ENCODE data around the gene CLCN1. TPM values are rescaled to one million over a fixed set of nuclear protein-coding genes. Genes with fewer than 3 reads are reported as not detected.

The CLCN1 gene
- total RNA-seq, 4 donors from 2014 or later: 0.64 TPM; not detected in 3

DNA sequence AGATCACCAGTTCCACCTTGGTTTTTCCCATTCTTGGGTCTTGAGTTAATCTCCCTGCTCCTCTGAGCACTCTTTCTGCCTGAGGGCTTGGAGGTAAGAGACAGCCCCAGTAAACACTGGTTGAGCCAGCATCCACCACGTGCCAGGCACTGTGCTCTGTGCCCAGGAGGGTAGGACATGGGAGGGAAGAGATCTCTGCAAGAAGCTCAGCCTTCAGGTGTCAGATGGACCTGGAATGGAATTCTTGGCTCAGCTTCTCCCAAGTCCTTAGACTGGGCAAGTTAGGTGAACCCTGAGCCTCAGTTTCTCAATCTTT, 67.7 kb downstream of the CLCN1 start:
- TF ChIP-seq POLR2AphosphoS5 (IDR thresholded peaks at IDR 0.05) (no peak), EP300 (IDR thresholded peaks at IDR 0.05) (no peak)
- TF ChIP-seq, protein P1, sequence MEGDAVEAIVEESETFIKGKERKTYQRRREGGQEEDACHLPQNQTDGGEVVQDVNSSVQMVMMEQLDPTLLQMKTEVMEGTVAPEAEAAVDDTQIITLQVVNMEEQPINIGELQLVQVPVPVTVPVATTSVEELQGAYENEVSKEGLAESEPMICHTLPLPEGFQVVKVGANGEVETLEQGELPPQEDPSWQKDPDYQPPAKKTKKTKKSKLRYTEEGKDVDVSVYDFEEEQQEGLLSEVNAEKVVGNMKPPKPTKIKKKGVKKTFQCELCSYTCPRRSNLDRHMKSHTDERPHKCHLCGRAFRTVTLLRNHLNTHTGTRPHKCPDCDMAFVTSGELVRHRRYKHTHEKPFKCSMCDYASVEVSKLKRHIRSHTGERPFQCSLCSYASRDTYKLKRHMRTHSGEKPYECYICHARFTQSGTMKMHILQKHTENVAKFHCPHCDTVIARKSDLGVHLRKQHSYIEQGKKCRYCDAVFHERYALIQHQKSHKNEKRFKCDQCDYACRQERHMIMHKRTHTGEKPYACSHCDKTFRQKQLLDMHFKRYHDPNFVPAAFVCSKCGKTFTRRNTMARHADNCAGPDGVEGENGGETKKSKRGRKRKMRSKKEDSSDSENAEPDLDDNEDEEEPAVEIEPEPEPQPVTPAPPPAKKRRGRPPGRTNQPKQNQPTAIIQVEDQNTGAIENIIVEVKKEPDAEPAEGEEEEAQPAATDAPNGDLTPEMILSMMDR (IDR thresholded peaks at IDR 0.05): no peak
- H3K4me3 ChIP-seq: peak overlapping the region; percentile 74
- H3K27me3 ChIP-seq: no peaks in the 10 kb centered on the region
- peaks cover 14% of the 10 kb centered on the region for H3K36me3 ChIP-seq
- peaks cover 80% of the 10 kb centered on the region for H3K4me1 ChIP-seq
- H3K27ac ChIP-seq: peak overlapping the region; percentile 95
- DNase-seq (ENCODE audit: low spot score in 2 of 2): no peak
- H3K9me3 ChIP-seq: no peaks in the 10 kb centered on the region
- 54% methylated on average over 1 of the region's 1 CpG for WGBS

DNA sequence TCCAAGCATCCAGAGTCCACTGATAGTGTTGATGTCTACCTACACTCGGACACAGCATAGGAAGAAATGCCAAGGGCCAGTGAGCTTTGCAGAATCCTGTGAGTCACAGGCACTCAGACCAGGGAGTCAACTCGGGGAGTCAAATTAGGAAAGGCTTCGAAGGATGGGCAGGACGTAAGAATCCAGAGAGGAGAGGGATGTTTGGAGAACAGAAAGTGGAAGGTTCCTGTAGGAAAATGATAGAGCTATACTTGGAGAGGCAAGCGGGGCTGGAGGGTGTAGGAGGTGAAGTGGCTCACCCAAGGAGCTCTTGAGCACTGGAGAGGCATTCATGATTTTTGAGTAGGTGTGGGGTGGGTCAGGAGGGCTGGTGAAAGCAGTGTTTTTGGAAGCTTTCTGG, 68.2 kb downstream of the CLCN1 start:
- WGBS: 58% methylated on average over 5 of the region's 5 CpGs
- Histone ChIP-seq H3K27ac (peak overlapping the region; percentile 95), H3K4me1 (peaks cover 78% of the 10 kb centered on the region), H3K9me3 (no peaks in the 10 kb centered on the region), H3K36me3 (peaks cover 19% of the 10 kb centered on the region), H3K4me3 (peak overlapping the region; percentile 74), H3K27me3 (no peaks in the 10 kb centered on the region)
- no peak for TF ChIP-seq EP300 (IDR thresholded peaks at IDR 0.05)
- no peak for TF ChIP-seq POLR2AphosphoS5 (IDR thresholded peaks at IDR 0.05)
- TF ChIP-seq, protein P1 (IDR thresholded peaks at IDR 0.05): no peak
- no peak for DNase-seq (ENCODE audit: low spot score in 2 of 2)

DNA sequence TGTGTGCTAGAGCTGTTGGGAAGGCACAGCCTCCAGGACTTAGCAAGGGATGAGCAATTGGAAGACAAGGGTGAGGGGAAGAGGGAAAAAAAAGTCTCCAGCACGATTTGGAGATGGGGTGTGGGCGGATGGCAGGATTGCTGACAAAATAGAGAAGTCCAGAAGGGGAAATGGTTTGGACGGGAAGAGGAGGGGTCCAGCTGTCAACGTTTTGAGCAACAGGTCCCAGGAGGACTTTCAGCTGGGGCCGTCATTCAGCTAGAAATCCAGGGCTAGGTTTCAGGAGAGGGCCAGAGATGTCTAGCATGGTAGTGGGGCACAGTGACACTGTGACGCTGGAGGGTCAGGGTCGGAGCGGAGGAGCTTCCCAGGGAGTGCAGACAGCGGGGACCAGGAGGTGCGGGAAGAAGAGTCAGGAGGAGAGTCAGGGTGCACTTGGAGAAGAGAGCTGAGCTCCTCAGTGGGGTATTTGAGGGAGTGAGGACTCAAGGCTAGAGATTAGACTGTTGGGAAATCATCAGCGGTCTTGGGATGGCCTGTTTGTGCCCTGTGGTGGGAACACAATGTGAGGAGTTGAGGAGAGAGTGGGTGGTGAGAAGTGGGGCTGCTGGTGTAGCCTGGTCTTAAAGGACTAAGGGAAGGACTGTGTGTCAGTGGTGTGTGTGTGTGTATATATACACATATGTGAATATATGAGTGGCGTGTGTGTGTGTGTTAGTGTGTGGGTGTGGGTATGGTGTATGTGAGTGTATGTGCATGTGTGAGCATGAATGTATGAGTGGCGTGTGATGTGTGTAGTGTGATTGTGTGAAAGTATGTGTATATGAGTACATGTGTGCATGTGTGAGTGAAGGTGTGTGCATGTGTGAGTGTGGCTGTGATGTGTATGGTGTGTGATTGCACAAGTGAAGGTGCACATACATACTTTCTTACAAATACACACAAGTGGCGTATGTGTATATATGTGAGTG, 69.0 kb downstream of the CLCN1 start:
- no peaks in the 10 kb centered on the region for H3K9me3 ChIP-seq
- 77% methylated on average over 14 of the region's 14 CpGs for WGBS
- H3K36me3 ChIP-seq: peaks cover 27% of the 10 kb centered on the region
- no peak for DNase-seq (ENCODE audit: low spot score in 2 of 2)
- H3K4me3 ChIP-seq: peak overlapping the region; percentile 74
- TF ChIP-seq EP300 (IDR thresholded peaks at IDR 0.05) (no peak), POLR2A (IDR thresholded peaks at IDR 0.05) (no peak), POLR2AphosphoS5 (IDR thresholded peaks at IDR 0.05) (no peak)
- TF ChIP-seq, protein P1 (IDR thresholded peaks at IDR 0.05): no peak
- H3K27me3 ChIP-seq: no peaks in the 10 kb centered on the region
- H3K4me1 ChIP-seq: peaks cover 70% of the 10 kb centered on the region
- H3K27ac ChIP-seq: peak overlapping the region; percentile 95

DNA sequence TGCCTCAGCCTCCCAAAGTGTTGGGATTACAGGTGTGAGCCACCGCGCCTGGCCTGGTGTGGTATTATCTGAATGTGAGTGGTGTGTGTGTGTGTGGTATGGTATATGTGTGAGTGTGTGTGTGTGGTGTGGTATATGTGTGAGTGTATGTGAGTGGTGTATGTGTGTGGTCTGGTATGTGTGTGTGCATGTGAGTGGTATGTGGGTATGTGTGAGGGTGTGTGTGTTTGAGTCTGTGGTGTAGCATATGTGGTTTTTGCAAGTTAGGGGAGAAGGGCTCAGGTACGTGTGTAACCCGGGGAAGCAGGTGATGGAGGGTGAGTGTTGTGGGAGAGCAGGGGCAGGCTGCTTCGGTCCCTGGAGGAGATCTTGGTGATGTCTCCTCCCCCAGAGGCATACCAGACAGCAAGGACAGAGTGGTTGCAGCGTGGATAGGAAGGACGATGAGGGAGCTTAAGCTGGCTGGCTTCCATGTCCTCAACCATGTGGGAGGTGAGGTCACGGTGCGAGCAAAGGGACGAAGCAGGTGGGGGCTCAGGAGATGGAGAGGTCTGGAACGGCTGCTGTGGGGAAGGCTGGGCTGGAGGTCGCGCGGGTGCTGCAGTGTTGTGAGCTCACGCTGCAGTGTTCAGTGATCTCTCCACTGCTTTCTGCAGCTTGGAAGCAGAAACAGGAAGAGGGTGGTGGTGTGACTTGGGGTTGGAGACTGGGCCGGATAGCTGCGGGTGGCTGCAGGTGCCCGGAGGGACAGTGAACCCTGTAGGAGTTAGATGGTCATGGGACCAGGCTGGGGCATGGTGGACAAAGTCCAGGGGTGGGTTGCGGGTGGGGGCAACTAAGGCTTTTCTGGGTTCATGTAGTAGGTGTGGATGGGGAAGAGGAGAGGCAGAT, 70.2 kb downstream of the CLCN1 start:
- H3K4me1 ChIP-seq: peaks cover 75% of the 10 kb centered on the region
- peak overlapping the region; percentile 14 for H3K4me3 ChIP-seq
- no peaks in the 10 kb centered on the region for H3K27me3 ChIP-seq
- TF ChIP-seq POLR2A (IDR thresholded peaks at IDR 0.05): no peak
- TF ChIP-seq EP300 (IDR thresholded peaks at IDR 0.05): no peak
- TF ChIP-seq, protein P1 (IDR thresholded peaks at IDR 0.05): no peak
- TF ChIP-seq POLR2AphosphoS5 (IDR thresholded peaks at IDR 0.05): no peak
- WGBS: 70% methylated on average over 19 of the region's 19 CpGs
- H3K9me3 ChIP-seq: no peaks in the 10 kb centered on the region
- DNase-seq (ENCODE audit: low spot score in 2 of 2): no peak
- H3K36me3 ChIP-seq: peaks cover 39% of the 10 kb centered on the region
- H3K27ac ChIP-seq: peak overlapping the region; percentile 19

Data from suprapubic skin (tissue), 4 donors.